ENCODE results near the gene IQSEC3.

The IQSEC3 gene

GRCh38 chr12:223841-224240 lies 157.3 kb downstream of the IQSEC3 start:
- DNase-seq, result no peak

DNA sequence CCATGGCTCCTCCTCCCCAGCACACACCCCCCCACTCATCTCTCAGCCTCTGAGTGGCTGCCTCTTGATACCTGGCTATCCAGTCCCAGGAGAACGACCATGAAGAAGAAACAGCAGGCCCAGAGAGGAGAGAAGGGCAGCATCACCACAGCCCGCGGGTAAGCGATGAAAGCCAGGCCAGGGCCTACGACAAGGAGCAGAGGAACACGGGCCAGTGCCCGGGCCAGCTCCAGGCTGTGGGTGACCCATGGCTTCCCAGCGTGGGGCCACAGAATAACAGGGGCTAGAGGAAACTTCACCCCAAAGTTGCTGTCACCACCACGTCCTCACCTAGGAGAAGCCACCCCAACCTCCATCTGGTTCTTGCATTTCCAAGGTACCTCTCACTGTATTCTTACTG lies 157.8 kb downstream of the IQSEC3 start:
- no peak for DNase-seq

GRCh38 chr12:225012-225411 lies 158.4 kb downstream of the IQSEC3 start:
- DNase-seq, result no peak

DNA sequence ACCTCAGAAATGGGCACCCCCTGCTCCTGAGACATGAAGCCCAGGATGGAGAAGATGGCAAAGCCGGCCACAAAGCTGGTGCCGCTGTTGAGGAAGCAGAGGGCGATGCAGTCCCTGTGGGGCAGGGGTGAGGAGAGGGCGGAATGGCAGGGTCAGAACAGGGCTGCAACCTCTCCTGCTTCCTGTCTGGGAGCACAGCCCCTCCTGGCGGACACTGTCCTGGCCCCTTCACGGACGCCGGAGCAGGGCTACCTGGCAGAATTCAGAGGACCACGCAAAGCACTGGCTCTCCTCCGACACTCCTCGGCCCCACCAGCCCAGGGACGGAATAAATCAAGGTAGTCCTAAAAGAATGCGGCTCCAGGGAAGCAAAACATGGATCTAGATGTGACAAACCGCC lies 159.8 kb downstream of the IQSEC3 start:
- no peak for DNase-seq

DNA sequence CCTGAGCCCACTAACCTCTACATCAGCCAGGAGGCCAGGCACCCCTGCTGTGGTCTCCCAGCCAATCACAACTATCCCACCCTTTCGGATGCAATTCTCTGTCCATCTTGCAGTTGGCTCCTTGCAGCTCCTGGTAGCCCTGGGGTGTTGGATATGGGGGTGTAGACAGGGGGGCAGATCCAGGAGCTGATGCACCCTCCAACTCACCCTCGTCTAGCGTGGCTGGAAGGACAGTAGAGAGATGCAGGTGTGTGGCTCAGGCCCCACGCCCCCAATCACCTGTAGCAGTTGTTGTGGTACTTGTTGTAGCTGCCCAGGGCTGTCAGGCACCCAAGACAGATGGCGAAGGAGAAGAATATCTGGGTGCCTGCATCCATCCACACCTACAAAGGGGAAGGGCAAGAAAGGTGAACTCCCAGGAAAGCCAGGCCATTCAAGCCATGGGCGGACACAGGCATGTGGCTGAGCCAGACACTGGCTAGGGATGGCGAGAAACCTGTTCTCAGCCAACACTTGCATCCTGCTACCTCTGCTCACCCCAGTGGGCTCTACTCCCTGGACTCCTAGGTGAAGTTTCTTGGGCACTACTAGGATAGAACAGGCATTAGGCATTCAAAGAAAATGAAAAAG lies 160.8 kb downstream of the IQSEC3 start:
- DNase-seq, result no peak

Measured in stimulated activated naive CD4-positive, alpha-beta T cell treated with Interleukin-2 at 50 U/mL for 16 hours (primary cell).